ENCODE results near the gene IFI27L1. TPM values are rescaled to one million over a fixed set of nuclear protein-coding genes. Genes with fewer than 3 reads are reported as not detected.

The IFI27L1 gene
- total RNA-seq, 1 donor = 12.2 TPM

DNA sequence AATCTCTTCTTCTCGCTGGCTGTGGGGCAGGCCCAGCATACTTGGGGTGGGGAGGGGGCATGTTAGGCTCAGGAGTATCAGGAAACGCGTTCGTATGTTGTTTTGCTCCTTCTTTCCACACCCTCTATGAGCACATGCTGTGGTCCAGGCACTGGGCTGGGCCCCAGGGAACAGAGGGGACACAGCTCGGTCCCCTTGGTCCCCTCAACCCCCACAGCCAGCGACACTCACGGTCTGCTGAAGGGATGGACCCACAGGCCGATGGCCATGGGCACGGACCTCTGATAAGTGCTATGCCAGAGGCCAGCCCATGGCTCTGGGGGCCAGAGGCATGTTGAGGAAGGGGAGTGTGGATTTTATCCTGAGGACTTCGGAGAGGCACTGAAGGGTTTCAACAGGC lies 35.6 kb downstream of the IFI27L1 start:
- H3K4me3 ChIP-seq (ENCODE audit: low read depth, low read length) = no peak overlapping the region
- DNase-seq (ENCODE audit: low read depth) = no peak
- TF ChIP-seq, protein P1, sequence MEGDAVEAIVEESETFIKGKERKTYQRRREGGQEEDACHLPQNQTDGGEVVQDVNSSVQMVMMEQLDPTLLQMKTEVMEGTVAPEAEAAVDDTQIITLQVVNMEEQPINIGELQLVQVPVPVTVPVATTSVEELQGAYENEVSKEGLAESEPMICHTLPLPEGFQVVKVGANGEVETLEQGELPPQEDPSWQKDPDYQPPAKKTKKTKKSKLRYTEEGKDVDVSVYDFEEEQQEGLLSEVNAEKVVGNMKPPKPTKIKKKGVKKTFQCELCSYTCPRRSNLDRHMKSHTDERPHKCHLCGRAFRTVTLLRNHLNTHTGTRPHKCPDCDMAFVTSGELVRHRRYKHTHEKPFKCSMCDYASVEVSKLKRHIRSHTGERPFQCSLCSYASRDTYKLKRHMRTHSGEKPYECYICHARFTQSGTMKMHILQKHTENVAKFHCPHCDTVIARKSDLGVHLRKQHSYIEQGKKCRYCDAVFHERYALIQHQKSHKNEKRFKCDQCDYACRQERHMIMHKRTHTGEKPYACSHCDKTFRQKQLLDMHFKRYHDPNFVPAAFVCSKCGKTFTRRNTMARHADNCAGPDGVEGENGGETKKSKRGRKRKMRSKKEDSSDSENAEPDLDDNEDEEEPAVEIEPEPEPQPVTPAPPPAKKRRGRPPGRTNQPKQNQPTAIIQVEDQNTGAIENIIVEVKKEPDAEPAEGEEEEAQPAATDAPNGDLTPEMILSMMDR (IDR thresholded peaks at IDR 0.05; ENCODE audit: insufficient read depth, low read length) = no peak

DNA sequence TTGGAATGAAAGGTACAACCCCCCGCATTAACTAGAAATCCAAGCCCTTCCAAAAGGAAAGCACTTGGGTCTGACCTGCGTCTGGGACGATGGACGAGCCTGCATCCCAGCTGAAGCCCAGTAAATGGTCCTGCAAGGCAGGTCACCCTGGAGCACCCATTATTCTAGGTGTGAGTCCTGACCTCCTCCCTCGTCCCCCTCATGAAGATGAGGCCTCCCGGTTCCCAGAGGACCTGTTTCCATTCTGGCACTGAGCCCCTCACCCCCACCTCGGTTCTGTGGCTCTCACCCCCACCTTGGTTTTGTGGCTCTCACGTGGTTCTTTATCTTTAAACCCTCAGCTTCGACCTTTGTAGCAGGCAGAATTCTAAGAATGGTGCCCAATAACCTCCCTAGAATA lies 36.7 kb downstream of the IFI27L1 start:
- H3K4me3 ChIP-seq (ENCODE audit: low read depth, low read length) = no peak overlapping the region
- TF ChIP-seq, protein P1 (IDR thresholded peaks at IDR 0.05; ENCODE audit: insufficient read depth, low read length) = no peak
- DNase-seq (ENCODE audit: low read depth) = no peak

DNA sequence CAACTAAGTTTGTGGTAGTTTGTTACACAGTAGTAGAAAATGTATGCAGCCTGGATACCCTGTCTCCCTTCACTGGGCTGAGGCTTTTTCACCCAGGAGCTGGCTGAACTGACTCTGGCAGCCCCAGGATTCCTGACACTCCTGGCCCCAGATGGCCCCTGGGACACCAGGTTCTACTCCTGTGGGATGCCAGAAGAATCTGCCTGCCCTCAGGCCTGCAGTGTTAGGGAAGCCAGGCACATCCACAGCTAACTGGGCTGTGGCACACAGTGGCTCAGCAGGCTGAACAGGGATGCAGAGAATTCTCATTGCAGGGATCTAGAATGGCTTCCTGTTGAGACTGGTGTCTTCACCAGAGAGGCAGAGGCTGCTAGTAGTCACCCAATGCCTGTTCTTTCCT lies 38.0 kb downstream of the IFI27L1 start:
- DNase-seq (ENCODE audit: low read depth) = no peak
- TF ChIP-seq, protein P1 (IDR thresholded peaks at IDR 0.05; ENCODE audit: insufficient read depth, low read length) = no peak
- H3K4me3 ChIP-seq (ENCODE audit: low read depth, low read length) = no peak overlapping the region

DNA sequence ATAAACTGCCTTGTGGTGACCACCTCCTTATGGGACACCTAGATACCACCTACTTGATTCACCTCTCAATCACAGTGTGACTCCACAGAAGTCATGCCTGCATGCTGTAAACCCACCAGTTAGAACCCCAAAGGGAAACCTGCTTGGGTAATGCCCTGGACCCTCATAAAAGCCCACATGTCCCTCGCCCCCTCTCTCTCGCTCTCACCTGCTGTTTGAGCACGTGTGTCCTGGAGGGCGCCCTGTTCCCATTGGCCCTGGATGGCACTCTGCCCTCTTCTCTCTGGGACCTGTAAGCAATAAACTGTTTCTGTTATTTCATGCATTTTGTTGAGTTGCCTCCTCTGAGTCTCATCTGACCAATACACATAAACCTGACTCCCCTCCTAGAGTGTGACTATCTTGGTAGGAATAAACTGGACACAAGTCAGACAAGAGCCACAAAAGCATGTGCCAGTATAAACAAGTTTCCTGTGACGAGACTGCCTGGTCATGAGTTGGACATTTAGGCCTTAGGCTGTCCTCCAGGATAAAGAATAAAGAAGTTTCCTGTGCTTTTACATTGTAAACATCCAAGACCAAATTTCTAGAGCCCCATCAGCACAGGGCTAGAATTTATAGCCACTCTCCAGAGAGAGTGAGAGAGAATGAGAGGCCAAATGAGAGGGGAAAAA lies 39.7 kb downstream of the IFI27L1 start:
- TF ChIP-seq, protein P1 (IDR thresholded peaks at IDR 0.05; ENCODE audit: insufficient read depth, low read length) = no peak
- peak; percentile 83 for DNase-seq (ENCODE audit: low read depth)
- no peak overlapping the region for H3K4me3 ChIP-seq (ENCODE audit: low read depth, low read length)

DNA sequence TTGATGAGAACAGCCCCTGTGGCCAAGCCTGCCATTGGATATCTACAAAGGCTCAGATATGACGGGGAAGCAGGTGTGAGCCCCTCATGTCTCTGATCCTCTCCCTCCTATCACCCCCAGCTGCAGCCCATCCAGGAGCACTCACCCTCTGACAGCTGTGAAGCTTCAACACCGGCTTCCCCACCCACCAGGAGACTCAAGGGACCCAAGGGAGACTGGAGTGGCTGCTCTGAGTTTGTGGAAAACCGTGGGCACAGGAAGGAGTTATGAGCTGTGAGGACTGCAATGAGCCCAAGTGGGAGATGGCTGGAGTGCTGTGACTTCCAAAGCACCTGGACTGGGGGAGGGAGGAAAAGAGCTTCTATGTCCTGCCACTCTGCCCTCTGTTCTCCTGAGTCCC lies 40.4 kb downstream of the IFI27L1 start:
- TF ChIP-seq, protein P1 (IDR thresholded peaks at IDR 0.05; ENCODE audit: insufficient read depth, low read length) = no peak
- H3K4me3 ChIP-seq (ENCODE audit: low read depth, low read length) = no peak overlapping the region
- no peak for DNase-seq (ENCODE audit: low read depth)

DNA sequence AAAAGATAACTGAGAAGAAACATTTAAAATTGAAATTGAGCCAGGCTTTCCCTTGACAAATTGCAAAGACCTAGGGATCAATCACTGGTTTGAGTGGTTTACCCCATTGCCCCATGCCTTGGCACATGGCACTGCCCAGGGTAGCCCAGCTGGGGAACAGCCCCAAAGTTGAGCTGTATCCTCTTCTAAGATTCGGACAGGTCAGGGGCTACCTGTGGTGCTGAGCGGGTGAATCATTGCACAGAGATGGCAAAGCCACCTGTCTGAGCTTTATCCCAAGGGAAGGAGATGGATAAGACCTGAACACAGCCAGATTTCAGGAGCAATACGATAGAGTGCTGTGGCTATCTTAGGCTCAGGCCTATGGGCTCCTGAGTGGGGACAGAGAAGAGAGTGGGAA lies 41.3 kb downstream of the IFI27L1 start:
- TF ChIP-seq, protein P1 (IDR thresholded peaks at IDR 0.05; ENCODE audit: insufficient read depth, low read length) = no peak
- H3K4me3 ChIP-seq (ENCODE audit: low read depth, low read length) = no peak overlapping the region
- DNase-seq (ENCODE audit: low read depth) = no peak

DNA sequence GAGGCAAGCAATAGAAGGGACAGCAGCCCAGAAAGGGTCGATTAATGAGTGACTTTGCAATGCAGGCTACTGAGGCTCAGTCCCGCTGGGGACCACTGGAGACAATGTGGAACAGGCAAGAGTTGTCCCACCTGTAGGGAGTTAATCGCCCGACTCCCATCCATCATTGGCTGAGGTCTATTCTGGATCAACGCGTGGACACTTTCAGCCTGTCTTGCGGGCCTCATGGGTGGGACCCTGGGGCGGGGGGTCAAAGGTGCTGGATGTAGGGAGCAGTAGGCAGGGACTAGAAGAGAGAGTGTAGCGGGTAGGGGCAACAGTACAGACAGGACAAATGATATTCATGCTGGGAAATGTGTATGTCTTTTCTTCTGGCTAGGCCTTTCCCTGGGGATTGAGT lies 42.2 kb downstream of the IFI27L1 start:
- no peak for DNase-seq (ENCODE audit: low read depth)
- no peak overlapping the region for H3K4me3 ChIP-seq (ENCODE audit: low read depth, low read length)
- TF ChIP-seq, protein P1 (IDR thresholded peaks at IDR 0.05; ENCODE audit: insufficient read depth, low read length) = no peak
